Measurements from ENCODE around the gene DGCR2. TPM values are rescaled to one million over a fixed set of nuclear protein-coding genes. Genes with fewer than 3 reads are reported as not detected.

Gene DGCR2
- total RNA-seq, 1 donor from 2014 or later, result 20.6 TPM

GRCh38 chr22:19096555-19096954 is 25.7 kb downstream of the DGCR2 start:
- no peak overlapping the region for H3K27ac Mint-ChIP-seq

GRCh38 chr22:19094393-19094997 is 27.7 kb downstream of the DGCR2 start:
- H3K4me3 Mint-ChIP-seq, result no peak overlapping the region
- no peaks in the 10 kb centered on the region for H3K9me3 Mint-ChIP-seq
- H3K4me1 Mint-ChIP-seq, result peaks cover 4% of the 10 kb centered on the region
- Histone ChIP-seq H3K4me3 (no peak overlapping the region), H3K4me2 (no peak overlapping the region), H3K79me2 (ENCODE audit: low read depth) (peaks cover 44% of the 10 kb centered on the region), H3F3A (ENCODE audit: low read depth) (no peaks in the 10 kb centered on the region), H3K27ac (no peak overlapping the region), H3K36me3 (no peaks in the 10 kb centered on the region), H3K4me1 (no peaks in the 10 kb centered on the region), H2AFZ (replicated peaks) (no peak overlapping the region), H3K9ac (no peak overlapping the region), H3K9me3 (ENCODE audit: low read depth) (no peaks in the 10 kb centered on the region), H3K27me3 (no peaks in the 10 kb centered on the region), H4K20me1 (ENCODE audit: low read depth) (peaks cover 35% of the 10 kb centered on the region)
- H3K36me3 Mint-ChIP-seq, result peaks cover 4% of the 10 kb centered on the region
- DNase-seq (ENCODE audit: low spot score), result no peak
- H3K27ac Mint-ChIP-seq, result no peak overlapping the region
- TF ChIP-seq EZH2 (IDR thresholded peaks at IDR 0.05) (no peak), EZH2phosphoT487 (IDR thresholded peaks at IDR 0.05) (no peak)
- TF ChIP-seq, protein P1, sequence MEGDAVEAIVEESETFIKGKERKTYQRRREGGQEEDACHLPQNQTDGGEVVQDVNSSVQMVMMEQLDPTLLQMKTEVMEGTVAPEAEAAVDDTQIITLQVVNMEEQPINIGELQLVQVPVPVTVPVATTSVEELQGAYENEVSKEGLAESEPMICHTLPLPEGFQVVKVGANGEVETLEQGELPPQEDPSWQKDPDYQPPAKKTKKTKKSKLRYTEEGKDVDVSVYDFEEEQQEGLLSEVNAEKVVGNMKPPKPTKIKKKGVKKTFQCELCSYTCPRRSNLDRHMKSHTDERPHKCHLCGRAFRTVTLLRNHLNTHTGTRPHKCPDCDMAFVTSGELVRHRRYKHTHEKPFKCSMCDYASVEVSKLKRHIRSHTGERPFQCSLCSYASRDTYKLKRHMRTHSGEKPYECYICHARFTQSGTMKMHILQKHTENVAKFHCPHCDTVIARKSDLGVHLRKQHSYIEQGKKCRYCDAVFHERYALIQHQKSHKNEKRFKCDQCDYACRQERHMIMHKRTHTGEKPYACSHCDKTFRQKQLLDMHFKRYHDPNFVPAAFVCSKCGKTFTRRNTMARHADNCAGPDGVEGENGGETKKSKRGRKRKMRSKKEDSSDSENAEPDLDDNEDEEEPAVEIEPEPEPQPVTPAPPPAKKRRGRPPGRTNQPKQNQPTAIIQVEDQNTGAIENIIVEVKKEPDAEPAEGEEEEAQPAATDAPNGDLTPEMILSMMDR (IDR thresholded peaks at IDR 0.05), result no peak
- peaks cover 2% of the 10 kb centered on the region for H3K27me3 Mint-ChIP-seq (ENCODE audit: insufficient read depth, low read depth)

More at GRCh38 chr22:19096555-19096954, 25.7 kb downstream of the DGCR2 start:
- H3K4me3 Mint-ChIP-seq, result no peak overlapping the region
- DNase-seq (ENCODE audit: low spot score), result no peak
- Histone ChIP-seq H3K9ac (no peak overlapping the region), H3F3A (ENCODE audit: low read depth) (no peaks in the 10 kb centered on the region), H3K79me2 (ENCODE audit: low read depth) (peaks cover 57% of the 10 kb centered on the region), H3K36me3 (no peaks in the 10 kb centered on the region), H3K4me2 (no peak overlapping the region), H4K20me1 (ENCODE audit: low read depth) (peaks cover 35% of the 10 kb centered on the region), H2AFZ (replicated peaks) (no peak overlapping the region), H3K4me1 (no peaks in the 10 kb centered on the region), H3K9me3 (ENCODE audit: low read depth) (no peaks in the 10 kb centered on the region), H3K27ac (no peak overlapping the region), H3K27me3 (no peaks in the 10 kb centered on the region), H3K4me3 (no peak overlapping the region)
- no peak for TF ChIP-seq EZH2 (IDR thresholded peaks at IDR 0.05)
- no peak for TF ChIP-seq EZH2phosphoT487 (IDR thresholded peaks at IDR 0.05)
- TF ChIP-seq, protein P1 (IDR thresholded peaks at IDR 0.05), result no peak
- no peaks in the 10 kb centered on the region for H3K9me3 Mint-ChIP-seq
- H3K36me3 Mint-ChIP-seq, result peaks cover 5% of the 10 kb centered on the region
- peaks cover 2% of the 10 kb centered on the region for H3K27me3 Mint-ChIP-seq (ENCODE audit: insufficient read depth, low read depth)
- H3K4me1 Mint-ChIP-seq, result peaks cover 4% of the 10 kb centered on the region

- H3K27ac Mint-ChIP-seq, result no peak overlapping the region
Observed at GRCh38 chr22:19092725-19093124, 29.5 kb downstream of the DGCR2 start.

More at GRCh38 chr22:19092725-19093124, 29.5 kb downstream of the DGCR2 start:
- Mint-ChIP-seq H3K27me3 (ENCODE audit: insufficient read depth, low read depth) (peaks cover 2% of the 10 kb centered on the region), H3K9me3 (no peaks in the 10 kb centered on the region), H3K4me3 (no peak overlapping the region), H3K36me3 (peaks cover 17% of the 10 kb centered on the region), H3K4me1 (peaks cover 3% of the 10 kb centered on the region)
- no peak for DNase-seq (ENCODE audit: low spot score)
- Histone ChIP-seq H3K9ac (no peak overlapping the region), H3K4me2 (no peak overlapping the region), H3K79me2 (ENCODE audit: low read depth) (peaks cover 28% of the 10 kb centered on the region), H3K4me1 (no peaks in the 10 kb centered on the region), H3K27me3 (no peaks in the 10 kb centered on the region), H3K36me3 (no peaks in the 10 kb centered on the region), H3K9me3 (ENCODE audit: low read depth) (no peaks in the 10 kb centered on the region), H3K27ac (no peak overlapping the region), H4K20me1 (ENCODE audit: low read depth) (peaks cover 17% of the 10 kb centered on the region), H2AFZ (replicated peaks) (no peak overlapping the region), H3F3A (ENCODE audit: low read depth) (no peaks in the 10 kb centered on the region), H3K4me3 (no peak overlapping the region)
- TF ChIP-seq, protein P1 (IDR thresholded peaks at IDR 0.05), result no peak
- no peak for TF ChIP-seq EZH2 (IDR thresholded peaks at IDR 0.05)
- no peak for TF ChIP-seq EZH2phosphoT487 (IDR thresholded peaks at IDR 0.05)
